Body of pancreas (tissue), 4 donors: ENCODE data around the gene RBBP7.

Experiments used
- CTCF ChIP-seq, 7 experiments: fragments of 450-650 bp in 4 of 7; fragments of 200-600 bp in 3 of 7; sonication (generic) in 3 of 7; IDR thresholded peaks; one replicate each; pipeline ENCODE4 v1.5.1; 2016 to 2019; ENCODE audit warnings: antibody characterized with exemption in 7 of 7
- POLR2A ChIP-seq, 3 donors: fragments of 450-650 bp; IDR thresholded peaks; one replicate each; pipeline ENCODE4 v1.6.1; 2016; ENCODE audit warnings: antibody characterized with exemption in 3 of 3, mild to moderate bottlenecking in 2 of 3

- TF ChIP-seq CTCF (IDR thresholded peaks at IDR 0.05) (no peak), POLR2A (IDR thresholded peaks at IDR 0.05) (no peak)
Observed at GRCh38 chrX:16874458-16875095, 4.4 kb upstream of the RBBP7 start.
